ENCODE measurements around the gene PAQR4.

DNA sequence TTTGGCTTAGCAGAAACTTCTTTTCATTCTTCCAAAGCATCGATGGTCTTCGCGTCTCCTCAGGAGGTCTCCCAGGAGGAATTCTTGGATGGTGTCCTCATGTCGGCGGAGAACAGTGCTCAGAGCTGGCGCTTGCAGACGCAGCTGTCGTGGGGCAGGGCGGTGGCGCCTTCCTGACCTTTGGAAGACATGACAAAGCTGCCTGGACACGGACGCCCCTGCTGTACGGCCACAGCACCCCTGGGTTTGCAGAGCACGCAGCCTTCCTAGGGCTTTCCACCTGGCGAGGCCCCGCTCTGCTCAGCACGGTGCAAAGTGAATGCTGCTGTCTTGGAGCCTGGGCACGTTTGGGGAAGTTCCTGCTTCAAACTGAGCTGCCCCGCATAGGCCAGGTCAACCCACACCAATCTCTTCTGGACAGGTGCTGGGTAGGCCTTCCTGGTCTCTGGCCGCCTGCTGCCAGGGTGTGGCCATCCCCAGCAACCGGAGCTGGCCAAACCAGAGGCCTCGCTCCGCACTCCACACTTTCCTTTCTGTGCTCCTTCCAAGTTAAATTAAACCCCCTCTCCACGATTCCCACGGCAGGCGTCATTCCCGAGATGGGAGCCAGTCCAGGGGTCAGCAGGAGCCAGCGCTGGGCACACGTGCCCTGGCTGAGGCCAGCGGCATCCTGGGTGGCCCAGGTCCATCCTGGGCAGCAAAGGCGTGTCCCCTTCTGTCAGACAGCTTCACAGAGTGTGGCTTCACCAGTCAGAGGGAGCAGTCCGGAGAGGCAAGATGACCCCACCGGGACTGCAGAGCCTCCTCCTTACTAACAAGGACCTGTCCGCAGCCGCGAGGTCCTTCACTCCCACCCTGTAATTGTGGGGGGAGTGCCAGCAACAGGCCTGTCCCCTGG, 20.1 kb upstream of the PAQR4 start:
- TF ChIP-seq, protein P1, sequence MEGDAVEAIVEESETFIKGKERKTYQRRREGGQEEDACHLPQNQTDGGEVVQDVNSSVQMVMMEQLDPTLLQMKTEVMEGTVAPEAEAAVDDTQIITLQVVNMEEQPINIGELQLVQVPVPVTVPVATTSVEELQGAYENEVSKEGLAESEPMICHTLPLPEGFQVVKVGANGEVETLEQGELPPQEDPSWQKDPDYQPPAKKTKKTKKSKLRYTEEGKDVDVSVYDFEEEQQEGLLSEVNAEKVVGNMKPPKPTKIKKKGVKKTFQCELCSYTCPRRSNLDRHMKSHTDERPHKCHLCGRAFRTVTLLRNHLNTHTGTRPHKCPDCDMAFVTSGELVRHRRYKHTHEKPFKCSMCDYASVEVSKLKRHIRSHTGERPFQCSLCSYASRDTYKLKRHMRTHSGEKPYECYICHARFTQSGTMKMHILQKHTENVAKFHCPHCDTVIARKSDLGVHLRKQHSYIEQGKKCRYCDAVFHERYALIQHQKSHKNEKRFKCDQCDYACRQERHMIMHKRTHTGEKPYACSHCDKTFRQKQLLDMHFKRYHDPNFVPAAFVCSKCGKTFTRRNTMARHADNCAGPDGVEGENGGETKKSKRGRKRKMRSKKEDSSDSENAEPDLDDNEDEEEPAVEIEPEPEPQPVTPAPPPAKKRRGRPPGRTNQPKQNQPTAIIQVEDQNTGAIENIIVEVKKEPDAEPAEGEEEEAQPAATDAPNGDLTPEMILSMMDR (IDR thresholded peaks at IDR 0.05; ENCODE audit: low read depth, low read length) = no peak
- TF ChIP-seq EZH2phosphoT487 (IDR thresholded peaks at IDR 0.05; ENCODE audit: low read depth) = no peak

Measured in OCI-LY3 (cell line).